Measurements from ENCODE around the gene HTT.

HTT gene

DNA sequence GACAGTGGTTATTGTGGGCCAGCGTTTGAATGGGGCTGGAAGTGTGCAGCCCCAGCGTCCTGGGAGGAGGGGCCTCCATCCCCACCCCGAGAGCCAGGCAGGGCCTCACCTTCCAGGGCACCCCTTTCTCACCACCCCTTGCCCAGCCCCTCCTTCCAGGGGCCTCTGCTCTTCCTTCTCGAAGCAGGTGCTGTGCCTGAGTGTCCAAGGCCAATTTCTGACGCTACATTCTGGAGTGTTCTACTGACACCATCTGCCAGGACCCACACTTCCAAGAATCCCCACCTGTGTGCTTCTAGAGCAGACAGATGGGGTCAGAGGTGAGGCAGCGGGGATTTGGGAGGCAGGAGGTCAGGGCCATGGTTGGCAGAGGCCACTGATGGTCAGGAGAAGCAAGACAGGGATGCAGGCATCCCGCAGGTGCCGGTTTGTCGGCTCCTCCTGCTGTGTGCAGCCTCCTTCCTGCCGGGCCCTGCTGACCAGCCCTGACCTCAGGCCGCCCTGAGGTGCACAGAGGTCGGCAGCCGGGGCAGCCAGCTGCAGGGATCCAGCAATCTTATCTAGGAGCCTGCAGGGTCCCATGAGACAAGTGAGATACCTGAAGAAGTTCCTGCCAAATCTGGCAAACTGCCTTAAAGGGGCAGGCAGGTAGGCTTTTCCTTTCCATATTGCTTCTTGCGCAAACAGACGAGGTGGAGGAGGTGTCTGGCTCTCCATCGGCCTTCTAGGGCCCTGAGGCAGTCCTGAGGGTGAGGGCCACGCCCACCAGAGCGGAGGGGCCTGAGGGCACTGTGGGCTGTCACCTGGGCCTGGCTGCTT lies 193.3 kb downstream of the HTT start:
- no peak for DNase-seq (ENCODE audit: low spot score)

DNA sequence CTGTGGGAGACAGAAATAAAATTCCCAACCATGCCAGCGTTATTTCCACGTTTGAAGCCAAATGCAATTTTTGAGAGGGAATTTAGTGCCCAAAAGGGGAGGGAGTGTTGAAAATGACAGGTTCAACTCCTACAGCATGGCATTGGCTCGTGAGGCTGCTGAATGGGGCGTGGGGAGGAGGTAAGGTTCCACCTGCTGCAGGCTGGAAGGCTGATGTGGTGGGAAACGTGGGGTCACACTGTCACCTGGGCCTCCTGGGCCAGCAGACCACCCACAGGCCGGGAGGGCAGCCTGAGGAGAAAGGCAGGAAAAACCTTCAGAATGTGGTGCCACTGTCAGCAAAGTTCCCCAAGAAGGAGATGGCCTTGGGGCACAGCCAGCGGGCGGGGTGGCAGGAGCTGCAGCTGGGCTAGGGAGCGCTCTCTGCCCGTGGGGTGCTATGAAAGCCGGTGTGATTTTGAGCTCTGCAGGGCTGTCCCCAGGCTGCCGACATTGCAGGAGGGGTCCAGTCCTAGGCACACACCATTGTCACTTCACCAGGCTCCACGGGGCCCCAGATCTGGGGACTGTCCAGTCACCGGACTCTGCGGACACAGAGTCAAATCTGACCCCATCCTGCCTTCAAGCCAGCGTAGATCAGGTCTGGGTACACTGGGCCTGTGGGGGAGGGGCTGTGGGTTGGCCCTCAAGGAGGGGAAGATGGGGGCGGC lies 194.1 kb downstream of the HTT start:
- no peak for DNase-seq (ENCODE audit: low spot score)

DNA sequence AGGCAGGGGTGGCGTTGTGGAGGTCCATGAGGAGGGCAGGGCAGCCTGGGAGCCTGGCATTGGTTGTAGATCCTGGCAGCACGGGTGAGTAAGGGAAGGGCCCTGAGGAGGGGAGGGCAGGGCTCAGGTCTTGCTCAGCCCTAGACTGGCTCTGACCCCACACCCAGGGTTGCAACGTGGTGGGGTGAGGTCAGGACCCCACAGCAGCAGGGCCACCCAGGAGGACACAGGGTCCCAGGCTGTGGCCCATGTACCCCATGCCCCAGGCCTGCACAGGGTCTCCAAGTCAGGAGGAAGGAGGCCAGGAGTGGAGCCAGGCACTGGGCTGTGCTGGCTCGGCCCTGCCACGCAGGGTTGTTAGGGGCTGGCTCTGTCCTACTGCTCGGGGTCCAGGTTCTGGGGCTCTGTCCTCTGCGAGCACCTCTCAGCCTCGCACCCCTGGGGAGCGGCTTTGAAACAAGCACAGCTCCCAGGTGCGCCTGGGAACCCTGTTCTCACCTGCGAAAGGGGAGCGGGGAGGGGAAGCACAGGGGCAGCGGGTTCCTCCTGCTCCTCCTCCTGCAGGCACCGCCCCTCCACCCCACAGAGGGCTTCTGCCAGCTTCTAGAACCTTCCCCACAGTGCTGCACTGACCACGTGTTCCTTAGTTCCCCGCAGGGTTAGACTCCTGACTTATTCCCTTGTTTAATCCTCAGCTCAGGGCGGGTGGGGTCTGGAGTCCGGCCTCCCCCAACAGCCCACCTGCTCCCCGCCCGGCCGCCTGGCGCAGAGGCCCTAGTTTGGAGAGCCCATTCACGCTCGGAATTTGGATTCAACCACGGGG lies 194.8 kb downstream of the HTT start:
- DNase-seq (ENCODE audit: low spot score), result no peak

DNA sequence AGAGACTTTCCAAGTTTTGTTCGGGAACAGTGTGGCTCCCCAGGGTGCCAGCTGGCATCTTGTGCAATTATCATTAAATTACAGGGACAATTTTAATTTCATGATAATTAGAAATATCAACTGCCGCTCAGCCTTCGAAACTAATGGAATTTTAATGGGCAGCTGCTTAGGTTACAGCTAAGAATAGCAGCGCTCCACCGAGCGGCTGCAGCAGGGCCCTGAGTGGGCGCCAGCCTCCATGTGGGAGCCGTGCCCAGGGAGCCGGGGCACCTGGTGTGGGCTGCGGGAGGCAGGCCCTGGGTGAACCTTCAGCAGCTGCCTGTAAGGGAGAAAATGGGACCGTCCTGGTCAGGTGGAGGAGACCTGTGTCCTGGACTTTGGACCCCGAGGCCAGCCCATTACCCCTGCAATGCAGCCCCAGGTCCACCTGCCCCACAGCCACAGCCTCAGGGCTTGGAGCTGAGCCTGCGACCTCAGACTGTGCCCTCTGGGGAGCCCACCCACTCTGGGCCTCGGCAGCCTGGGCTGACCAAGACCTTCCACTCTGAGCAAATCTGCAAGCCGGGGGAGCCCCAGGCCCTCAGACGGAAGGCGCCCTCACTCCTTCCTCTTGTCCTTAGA lies 195.6 kb downstream of the HTT start:
- no peak for DNase-seq (ENCODE audit: low spot score)

DNA sequence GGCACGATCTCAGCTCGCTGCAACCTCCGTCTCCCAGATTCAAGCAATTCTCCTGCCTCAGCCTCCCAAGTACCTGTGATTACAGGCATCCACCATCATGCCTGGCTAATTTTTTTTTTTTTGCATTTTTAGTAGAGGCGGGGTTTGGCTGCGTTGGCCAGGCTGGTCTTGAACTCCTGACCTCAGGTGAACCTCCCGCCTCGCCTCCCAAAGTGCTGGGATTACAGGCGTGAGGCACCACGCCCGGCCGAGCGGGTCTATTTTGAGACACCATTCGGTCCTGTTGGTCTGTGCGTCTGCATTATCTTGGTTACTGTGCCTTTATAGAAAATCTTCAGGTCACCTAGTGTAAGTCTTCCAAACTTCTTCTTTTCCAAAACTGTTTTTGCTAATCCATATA lies 196.7 kb downstream of the HTT start:
- no peak for DNase-seq (ENCODE audit: low spot score)

DNA sequence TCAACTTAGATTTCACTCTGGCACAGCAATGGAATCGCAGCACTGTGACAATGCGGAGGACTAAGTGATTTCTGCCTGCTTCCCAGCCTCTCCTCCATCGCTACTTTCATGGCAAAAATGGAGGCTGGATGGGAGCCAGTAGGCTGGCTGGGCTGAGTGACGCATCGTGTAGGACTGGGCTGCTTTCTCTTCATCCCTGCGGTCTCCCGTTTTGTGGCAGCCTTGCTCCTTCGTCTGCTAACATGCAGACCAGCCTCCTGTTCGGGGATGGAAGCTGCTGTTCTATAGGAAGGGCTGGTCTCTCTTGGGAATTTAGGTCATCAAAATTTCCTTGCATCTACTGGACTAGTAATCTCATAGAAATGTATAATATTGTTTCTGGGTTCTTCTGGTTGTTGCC lies 202.5 kb downstream of the HTT start:
- no peak for DNase-seq (ENCODE audit: low spot score)

DNA sequence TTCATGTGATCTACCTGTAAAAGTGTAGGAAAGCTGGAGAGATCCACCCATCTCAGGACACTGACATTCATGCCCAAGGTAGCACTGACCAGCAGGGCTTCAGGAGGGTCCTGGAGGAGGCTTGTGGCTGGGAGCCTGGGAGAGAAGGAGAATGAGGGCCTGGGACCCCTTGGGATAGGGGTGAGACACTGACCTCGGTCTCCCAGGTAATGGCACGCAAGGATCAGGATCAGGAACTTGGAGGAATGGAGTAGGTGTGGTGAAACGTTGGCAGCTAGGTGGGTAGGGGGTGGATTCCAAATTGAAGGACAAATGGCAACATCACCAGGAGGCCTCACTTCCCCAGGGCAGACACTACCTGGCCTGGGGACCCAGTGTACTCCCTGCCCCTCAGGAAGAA lies 206.0 kb downstream of the HTT start:
- DNase-seq (ENCODE audit: low spot score), result no peak

DNA sequence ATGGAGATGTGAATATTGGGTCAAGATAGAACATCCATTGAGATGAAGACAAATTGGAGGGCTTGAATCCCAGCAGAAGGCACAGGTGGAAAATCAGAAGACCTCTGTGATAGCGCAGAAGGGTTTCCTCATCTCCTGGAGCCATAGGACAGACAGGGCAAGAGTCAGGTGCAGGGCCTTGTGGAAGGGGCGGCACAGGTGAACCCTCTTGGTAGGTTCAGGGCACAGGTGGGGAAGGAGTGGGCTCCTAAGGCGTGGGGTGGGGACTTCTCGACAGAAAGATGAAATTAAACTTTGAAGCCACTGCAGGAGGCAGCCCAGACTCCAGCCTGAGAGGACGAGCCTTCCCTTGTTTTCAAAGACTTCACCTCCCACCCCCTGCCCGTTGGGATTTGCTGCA lies 209.0 kb downstream of the HTT start:
- DNase-seq (ENCODE audit: low spot score), result no peak

DNA sequence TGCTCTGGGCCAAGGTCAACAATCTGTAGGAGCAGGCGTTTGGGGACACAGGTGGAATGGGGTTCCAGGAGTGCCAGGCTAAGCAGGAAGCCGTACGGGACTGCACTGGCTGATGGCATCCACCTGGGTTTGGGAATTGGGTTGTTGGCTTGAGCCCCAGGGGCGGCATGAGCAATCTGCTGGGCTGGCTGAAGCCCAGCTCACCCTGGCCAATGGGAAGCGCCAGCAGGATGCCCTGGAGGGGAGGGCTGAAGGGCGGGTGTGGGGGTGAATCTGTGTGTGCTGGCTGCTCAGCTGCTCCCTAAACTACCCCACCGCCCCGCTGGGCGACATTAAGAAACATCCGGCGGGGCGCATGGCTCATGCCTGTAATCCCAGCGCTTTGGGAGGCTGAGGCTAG lies 209.4 kb downstream of the HTT start:
- DNase-seq (ENCODE audit: low spot score), result no peak

DNA sequence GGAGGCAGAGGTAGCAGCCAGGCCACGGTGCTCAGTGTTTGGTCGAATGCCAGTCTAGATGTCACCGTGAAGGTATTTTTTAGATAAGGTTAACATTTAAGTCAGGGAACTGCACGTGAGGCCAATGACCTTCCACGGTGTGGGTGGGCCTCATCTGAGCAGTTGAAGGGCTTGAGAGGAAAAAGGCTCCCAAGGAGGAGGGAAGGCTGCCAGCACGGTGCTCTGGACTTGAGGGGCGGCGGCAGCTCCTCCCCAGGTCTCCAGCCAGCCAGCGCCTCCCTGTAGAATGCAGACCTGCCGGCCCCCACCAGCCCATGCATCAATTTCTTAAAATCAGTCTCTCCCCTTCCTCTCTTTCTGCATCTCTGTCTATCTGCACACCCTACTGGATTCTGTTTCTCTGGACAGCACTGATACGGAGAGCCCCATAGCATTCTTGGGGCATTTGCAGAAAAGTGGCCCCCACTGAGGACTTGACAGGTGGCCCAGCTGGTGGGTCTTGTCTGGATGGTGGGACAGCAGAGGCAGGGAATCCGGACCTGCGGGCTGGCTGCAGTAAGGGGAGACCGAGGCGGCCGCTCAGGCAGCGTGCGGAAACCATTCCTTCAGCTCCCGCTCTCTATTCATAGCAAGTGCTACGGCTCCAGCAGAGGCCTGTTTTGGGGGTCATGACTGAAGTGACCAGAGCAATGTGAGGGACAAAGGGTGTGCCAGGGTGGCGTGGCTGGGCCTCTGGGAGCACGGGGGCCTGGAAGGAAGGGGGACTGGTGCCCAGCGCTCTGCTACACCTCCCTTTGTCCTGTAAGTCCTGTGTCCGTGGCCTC lies 210.5 kb downstream of the HTT start:
- DNase-seq (ENCODE audit: low spot score), result no peak

DNA sequence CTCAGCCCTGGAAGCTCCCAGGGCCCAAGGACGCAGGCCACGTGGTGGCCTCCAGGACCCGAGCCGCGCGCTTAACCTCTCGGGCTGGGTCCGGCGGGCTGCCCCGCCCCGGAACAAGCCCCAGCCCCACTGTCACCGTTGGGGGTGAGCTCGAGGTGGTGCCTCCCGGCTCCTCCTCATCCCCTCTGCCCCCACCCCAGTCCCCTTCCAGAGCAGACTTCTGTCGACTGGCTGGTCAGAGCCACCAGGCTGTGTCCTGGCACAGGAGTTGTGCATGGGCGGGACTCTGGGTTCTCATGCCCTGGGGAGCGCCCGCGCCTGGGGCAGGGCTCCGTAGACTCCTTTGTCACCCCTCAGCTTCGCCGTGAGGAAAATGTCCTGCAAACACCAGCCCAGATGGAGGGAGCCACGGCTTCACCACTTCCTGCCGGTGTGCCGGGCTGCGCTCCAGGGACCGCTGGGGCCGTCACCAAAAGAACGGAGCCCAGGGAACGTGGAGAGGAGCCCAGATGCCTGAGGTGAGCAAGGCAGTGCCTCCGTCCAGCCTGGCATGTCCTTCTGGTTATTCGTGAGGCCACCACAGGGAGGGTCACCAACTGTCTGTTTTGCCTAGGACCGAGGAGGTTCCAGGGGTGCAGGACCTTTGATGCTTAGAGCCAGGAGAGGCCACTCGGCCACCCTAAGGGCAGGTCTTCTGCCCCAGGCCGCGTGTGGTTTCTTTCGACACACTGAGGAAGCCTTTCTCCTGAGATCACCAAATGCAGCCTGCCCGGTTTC lies 211.3 kb downstream of the HTT start:
- DNase-seq (ENCODE audit: low spot score), result no peak

DNA sequence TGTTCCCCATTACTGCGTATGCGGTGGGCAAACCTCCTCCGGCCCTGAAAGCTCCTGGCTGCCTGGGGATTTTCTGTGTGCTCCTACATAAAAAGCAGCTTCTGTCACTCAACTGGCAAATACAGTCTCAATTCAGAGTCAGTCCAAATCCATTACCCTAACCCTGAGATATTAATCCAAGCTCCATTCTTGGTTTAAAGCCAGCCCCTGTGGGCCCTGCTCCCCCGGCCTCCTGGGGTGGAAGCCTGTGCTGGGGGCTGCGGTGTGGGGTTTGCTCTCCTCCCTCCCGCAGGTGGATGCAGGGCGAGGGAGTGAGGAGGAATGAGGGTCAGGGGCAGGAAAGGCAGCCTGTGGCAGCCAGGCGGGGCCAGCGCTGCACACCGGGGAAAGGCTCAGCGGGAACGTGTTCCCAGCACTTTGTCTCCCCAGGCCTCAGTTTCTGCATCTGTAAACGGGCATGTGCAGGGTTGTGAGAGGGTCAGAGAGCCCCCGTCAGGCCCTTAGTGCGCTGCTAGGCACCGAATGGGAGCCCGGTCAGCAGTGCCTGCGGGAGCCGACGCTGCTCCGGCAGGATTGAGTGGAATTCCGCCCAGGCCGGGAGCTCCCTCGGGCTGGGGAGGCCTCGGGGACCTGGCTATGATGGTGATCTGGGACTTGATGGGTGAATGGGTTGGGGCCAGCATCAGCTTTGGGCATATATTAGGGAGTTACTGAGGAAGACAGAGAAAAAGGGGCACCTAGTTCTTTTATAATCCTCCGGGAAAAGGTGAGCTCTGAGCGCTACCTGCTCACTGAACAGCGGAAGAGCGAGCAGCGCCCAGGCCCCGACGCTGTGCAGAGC lies 212.1 kb downstream of the HTT start:
- DNase-seq (ENCODE audit: low spot score), result no peak

DNA sequence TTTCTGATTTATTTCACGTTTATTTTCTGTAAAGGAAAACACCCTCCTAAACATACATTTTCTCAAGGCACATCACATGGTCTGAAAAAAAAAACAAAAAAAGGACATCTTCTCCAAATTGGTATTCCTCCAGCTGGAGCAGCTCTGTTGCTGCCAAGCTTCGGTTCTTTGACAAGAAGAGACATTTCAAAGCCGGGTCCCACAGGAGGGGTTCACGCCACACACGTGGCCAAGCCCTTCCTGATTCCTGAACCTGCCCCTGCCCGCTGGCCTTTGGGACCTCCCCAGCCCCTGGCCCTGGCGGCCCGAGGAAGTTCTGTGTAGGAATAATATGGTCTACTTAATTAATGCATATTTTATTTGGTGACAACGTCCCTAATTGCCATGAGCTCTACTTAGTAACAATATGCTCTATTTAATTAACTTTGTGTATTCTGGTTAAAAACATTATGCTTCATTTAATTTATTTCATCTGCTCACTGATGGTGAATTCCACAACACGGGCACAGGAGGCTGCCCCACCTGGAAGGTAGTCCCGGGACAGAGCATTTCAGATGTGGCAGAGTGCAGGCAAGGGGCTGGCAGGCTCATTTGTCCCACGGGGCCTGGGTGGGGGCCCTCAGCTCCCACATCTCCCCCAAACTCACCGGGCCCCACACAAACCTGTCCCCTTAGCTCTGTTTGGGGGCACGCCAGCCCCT lies 212.9 kb downstream of the HTT start:
- no peak for DNase-seq (ENCODE audit: low spot score)

DNA sequence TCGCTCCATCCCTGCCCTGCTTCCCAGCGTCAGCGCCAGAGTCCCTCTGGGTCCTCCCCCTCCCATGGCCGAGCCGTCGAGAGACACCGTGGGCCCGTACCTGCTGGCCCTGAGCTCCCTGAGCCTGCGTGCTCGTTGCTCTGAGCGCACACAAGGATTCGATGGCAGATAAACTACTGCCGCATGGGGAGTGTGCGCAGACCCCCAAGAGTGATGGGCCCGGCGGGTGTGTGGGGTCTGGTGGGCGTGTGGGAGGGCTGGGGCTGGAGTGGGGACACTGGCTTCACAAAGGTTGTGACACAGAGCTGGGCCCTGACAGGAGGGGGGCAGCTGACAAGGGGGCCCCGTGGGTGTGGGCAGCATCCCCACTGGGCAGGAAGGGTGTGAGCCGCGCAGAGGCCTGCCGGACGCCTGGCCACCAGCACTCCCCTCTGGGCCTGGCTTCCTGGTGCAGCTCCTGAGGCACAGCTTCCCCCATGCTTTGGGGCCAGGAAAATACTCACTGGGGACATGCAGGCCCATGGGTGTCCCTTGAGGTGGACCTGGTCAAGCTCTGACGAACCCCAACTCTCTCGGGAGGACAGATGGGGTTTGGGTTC lies 213.6 kb downstream of the HTT start:
- DNase-seq (ENCODE audit: low spot score), result no peak

DNA sequence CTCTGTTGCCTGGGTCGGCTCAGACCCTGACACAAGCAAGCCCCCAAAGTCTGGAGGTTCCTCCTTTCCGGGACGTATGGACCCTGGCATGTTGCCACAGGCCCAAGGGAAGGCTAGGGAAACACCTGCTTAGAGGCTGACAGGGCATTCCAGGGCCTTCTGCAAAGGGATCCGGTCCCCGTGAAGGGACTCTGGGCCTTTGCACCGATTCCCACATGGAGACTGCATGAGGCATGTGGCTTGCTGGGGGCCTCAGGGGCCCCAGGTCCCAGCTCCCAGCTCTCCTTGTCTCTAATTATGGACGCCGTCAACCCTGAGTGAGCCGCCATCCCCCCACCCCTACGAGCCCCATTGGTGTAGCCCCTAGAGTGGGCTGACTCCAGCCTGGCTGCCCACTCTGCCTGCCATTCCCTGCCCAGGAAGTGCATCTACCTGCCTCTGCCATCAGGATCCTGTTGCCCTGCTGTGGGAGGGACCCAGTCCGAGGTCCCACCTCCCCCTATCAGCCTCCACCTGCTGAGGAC lies 214.2 kb downstream of the HTT start:
- DNase-seq (ENCODE audit: low spot score), result no peak

DNA sequence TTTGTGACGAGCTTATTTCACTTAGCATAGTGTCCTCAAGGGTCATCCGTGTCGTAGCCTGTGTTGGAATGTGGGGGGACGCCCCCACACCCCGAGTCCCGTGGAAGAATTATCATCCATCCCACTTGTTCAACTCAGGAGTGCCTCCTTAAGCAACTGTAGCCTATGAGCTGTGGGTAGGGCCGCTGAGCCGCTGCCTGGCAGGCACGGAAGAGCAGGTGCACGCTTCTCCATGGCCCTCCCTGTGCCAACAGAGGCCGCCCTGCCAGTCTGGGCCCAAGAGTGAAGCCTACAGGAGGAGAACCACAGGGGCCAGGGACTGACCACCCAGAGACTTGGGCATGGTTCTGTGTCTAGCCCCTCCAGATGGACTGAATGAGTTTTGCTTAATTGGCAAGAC lies 216.0 kb downstream of the HTT start:
- DNase-seq (ENCODE audit: low spot score), result no peak

DNA sequence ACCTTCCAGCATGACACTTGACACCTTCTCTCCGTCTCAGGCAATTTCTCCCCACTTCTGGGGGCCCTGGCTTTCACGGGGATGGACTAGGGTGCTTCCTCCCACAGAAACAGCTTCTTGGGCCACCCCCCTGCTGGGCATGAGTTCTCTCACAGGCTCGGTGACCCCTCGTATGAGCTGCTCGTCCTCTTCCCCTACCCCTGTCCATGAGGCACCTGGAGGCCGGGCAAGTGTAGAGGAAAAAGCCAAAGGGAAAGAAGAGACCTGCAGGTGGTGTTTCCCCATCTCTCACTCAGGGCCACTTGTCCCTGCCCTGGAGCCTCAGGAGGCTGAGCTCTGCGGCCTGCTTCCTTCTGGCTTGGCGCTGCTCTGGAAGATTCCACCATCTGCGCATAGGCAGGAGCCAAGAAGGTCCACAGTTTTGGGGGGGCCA lies 216.4 kb downstream of the HTT start:
- DNase-seq (ENCODE audit: low spot score), result no peak

DNA sequence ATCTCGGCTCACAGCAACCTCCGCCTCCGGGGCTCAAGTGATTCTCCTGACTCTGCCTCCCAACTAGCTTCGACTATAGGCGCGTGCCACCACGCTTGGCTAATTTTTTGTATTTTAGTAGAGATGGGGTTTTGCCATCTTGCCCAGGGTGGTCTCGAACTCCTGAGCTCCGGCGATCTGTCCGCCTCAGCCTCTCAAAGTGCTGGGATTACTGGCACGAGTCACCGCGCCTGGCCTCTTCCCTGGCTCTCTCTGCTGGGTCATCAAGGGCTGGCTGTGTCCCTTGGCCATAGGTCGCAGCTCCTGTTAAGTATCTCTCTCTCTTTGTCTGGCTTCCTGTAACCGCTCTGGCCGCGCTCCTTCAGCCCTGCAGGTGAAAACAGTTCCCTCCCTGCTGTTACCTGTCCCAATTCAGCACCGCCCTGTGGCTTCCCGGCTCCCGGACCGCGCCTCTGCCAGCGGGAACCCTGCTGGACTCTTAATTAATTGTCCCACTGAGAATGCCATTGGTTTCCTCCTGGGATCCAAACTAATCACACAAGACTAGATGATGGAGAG lies 217.0 kb downstream of the HTT start:
- DNase-seq (ENCODE audit: low spot score), result peak; percentile 47
